HPDE6-E6E7 (cell line): ENCODE measurements around the gene PLOD3.
"Not testable (repeated sequence)": the region's sequence is repeated elsewhere in the genome, so short reads cannot be mapped to it uniquely, and the experiment has no call there.

Experiments
- DNase-seq: peaks from one replicate; pipeline ENCODE4 v3.0.0; 2011; ENCODE audit warnings: missing footprints; ENCODE audit errors: extremely low spot score

Gene PLOD3, protein sequence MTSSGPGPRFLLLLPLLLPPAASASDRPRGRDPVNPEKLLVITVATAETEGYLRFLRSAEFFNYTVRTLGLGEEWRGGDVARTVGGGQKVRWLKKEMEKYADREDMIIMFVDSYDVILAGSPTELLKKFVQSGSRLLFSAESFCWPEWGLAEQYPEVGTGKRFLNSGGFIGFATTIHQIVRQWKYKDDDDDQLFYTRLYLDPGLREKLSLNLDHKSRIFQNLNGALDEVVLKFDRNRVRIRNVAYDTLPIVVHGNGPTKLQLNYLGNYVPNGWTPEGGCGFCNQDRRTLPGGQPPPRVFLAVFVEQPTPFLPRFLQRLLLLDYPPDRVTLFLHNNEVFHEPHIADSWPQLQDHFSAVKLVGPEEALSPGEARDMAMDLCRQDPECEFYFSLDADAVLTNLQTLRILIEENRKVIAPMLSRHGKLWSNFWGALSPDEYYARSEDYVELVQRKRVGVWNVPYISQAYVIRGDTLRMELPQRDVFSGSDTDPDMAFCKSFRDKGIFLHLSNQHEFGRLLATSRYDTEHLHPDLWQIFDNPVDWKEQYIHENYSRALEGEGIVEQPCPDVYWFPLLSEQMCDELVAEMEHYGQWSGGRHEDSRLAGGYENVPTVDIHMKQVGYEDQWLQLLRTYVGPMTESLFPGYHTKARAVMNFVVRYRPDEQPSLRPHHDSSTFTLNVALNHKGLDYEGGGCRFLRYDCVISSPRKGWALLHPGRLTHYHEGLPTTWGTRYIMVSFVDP

DNA sequence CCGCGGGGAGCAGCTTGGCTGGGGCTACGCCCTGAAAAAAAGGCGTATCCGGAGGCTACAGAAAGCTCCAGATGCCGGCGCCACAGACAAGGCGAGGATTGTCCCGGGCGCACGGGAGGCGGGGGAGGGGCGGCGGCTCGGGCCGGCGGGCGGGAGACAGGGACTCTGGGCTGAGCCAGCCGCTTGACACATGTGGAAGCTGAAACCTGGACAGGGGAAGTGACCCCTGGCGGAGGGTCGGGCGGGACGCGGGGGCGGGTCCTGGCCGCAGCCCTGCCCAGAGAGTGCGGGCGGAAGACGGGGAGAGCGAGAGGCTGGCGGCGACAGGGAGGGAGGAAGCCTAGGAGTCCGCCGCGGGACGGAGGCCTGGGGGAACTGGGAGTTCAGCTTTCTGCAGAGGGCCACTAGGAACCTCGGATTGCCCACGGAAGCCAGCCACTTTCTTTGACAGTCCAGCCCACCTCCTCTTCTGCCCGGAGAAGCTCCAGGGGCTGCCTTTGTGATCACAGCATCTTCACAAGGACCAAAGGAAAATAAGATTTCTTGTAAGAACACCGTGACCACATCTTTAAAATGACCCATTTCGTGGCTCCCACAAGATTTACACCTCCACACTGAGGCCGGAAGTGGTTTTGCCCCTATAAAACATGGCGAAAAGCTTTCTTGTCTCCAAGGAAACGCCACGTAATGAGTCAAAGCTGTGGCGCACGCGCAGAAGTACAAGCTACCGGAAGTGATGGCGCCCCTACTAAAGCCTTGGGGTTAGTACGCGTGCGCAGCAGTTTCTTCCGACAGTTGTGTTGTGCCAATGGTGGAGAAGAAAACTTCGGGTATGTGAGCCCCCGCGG lies at the start of gene PLOD3, which contains the start of gene ZNHIT1:
PLOD3 (minus strand) TSS at position 194 of the 848 bp plus-strand sequence. CDS start 307 bp downstream, outside the sequence.
ZNHIT1 (plus strand) TSS at position 778 of the 848 bp plus-strand sequence; CDS start at position 809, 31 bp downstream.
- peak; percentile 98 for DNase-seq

- no peak for DNase-seq
Observed at GRCh38 chr7:101265622-101266516, 48.5 kb upstream of the PLOD3 start.

GRCh38 chr7:101264102-101264706 lies 46.8 kb upstream of the PLOD3 start:
- not testable (repeated sequence) for DNase-seq

DNA sequence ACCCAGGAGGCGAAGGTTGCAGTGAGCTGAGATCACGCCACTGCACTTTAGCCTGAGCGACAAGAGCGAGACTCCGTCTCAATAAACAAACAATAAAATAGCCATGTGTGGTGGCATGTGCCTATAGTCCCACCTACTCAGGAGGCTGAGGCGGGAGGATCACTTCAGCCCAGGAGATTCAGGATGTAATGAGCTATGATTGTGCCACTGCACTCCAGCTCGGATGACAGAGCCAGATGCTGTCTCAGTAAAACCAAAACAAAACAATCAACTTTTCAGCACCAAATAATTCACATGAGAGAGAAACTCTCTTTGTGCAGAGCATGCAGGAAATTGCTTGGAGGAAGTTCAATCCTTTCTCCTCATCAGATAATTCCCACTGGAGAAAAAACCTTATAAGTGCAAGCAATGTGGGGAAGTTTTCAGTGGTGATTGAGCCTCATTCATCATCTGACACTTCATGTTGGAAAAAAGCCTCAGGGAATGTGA lies 40.9 kb upstream of the PLOD3 start:
- no peak for DNase-seq

- no peak for DNase-seq
Observed at GRCh38 chr7:101255796-101256195, 38.4 kb upstream of the PLOD3 start.

DNA sequence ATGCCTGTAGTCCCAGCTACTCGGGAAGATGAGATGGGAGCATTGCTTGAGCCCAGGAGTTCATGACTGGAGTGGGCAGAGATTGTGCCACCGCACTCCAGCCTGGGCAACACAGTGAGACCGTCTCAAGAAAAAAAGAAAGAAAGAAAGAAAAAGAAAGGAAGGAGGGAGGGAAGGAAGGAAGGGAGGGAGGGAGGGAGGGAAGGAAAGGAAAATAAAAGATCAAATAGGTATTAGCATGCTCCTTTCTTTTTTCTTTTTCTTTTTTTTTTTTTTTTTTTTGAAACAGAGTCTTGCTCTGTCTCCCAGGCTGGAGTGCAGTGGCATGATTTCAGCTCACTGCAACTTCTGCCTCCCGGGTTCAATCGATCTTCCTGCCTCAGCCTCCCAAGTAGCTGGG lies 35.8 kb upstream of the PLOD3 start:
- DNase-seq, result not testable (repeated sequence)

DNA sequence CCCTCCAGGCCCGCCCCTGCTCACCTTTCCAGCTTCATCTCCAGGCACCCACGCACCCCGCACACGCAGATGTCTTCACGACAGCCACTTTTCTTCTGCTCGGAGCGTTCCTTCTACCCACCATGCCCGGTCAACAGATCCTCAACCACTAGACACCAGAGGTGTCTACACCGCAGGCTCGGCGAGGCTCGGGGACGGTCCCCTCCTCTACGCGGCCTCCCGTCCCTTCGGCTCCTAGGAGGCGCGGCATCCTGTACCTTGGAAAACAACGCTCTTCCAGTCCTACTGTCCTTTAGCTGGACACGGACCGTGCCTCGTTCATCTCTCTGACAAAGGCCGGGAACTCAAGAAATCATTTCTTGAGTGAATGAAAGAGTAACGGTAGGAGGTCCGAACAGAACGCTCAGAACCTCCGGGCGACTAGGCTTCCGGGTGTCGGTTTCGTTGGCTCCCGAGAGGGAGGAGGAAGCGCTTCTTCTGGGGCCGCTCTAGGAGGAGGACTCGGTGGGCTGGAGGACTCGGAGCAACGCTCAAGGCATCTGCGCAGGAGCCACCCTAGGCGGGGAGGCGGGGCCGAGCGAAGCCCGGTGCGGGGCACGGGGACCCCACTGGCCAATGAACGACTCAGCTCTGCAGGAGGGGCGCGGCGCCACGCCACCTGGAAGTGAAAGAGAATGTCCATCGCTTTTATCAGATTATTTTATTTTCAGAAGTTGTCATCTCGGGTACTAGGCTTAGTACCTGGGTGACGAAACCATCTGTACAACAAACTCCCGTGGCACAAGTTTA lies 34.7 kb upstream of the PLOD3 start:
- DNase-seq, result peak; percentile 97

GRCh38 chr7:101250324-101250723 lies 32.9 kb upstream of the PLOD3 start:
- no peak for DNase-seq

GRCh38 chr7:101248276-101248675 lies 30.9 kb upstream of the PLOD3 start:
- DNase-seq, result no peak

DNA sequence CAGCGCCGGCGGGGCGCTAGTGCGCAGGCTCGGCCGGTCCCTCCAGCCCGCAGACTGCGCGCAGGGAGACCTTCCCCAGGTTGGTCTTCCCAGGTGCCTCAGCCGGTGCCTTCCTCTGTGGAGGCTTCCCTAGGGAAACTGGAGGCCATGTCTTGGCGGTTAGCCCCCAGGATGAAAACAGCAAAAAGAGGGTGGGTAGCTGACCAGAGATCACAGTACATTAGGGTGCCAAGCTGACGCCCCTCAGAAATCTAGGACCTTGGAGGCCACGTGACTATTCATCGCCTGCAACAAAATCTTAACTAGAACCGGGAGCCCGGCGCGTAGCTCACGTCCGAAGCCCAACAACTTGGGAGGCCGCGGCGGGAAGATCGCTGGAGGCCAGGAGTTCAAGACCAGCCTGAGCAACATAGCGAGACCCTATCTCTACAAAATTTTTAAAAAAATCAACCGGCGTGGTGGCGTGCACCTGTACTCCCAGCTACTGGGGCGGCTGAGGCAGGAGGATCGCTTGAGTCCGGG lies 27.8 kb upstream of the PLOD3 start:
- DNase-seq, result peak; percentile 79

- peak; percentile 91 for DNase-seq
Observed at GRCh38 chr7:101244375-101245146, 27.2 kb upstream of the PLOD3 start, which contains the start of gene FIS1. Gene FIS1 (minus strand): TSS chr7:101245081. CDS start chr7:101245004, 77 bp downstream.

GRCh38 chr7:101243646-101244374 lies 26.4 kb upstream of the PLOD3 start:
- no peak for DNase-seq

- DNase-seq, result no peak
Observed at GRCh38 chr7:101241443-101242349, 24.3 kb upstream of the PLOD3 start.

- DNase-seq, result no peak
Observed at GRCh38 chr7:101241015-101241363, 23.6 kb upstream of the PLOD3 start.

GRCh38 chr7:101240226-101241014 lies 23.0 kb upstream of the PLOD3 start:
- no peak for DNase-seq

DNA sequence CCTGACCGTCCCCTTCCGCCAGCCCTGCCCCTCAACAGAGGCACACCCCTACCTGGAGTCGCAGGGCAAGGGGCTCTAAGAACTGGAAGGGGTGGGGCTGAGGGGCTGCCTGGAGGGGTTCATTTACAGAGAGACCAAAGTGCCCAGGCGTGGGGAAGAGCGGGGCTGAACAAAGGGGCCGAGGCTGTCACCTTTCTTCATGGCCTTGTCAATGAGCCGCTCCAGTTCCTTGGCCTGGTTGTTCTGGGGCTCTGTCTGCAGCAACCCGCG lies 22.5 kb upstream of the PLOD3 start:
- no peak for DNase-seq
